Medulla oblongata (tissue), 1 donor: ENCODE results near the gene DMXL2.
"Not testable (repeated sequence)": the region's sequence is repeated elsewhere in the genome, so short reads cannot be mapped to it uniquely, and the experiment has no call there.

Source experiments
- DNase-seq: peaks from one replicate; pipeline ENCODE4 v3.0.0-alpha.2; 2015; ENCODE audit errors: extremely low spot score

DMXL2 gene

DNA sequence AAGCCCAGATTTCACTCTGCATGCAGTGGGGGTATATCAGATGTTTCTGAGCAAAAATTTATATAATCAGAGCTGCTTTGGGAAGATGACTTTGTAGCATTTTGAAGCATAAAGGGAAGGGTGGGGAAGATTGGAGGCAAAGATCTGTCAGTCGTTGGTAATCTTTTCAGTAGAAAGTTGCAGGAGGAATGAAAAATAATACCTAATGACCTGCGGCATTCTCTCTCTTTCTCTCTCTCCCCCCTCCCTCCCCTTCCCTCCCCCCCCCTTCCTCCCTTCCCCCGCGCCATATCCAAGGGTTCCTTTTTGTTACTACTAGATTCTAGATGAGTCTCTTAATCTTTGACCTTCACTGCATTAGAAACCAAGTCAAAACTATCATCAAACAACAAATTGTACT is 1.5 kb upstream of the DMXL2 start:
- no peak for DNase-seq

DNA sequence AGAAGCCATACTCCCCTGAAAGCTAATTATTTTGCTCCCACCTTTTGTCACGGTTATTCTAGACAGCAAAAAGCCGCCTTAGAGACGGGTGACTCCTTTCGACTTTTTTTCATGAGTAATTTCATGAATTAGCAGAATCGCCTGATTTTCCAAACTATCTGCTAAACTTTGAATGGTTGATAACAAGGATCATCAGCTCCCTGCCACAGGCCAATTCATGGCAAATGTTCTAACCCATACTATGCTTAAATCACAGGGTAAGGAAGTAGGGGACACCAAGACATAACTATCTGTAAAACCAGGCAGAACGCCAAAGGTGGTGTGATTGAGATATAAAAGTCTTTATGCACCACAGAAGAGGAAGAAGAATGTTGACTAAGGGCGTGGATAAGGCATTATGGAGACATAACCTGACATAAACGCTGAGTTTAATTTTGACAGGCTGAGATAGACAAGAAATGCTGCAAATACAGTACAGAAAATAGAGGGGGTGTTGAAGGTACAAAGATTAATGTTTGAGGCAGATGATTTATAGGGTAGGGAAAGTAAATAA is 891 bp upstream of the DMXL2 start:
- peak; percentile 52 for DNase-seq

DNA sequence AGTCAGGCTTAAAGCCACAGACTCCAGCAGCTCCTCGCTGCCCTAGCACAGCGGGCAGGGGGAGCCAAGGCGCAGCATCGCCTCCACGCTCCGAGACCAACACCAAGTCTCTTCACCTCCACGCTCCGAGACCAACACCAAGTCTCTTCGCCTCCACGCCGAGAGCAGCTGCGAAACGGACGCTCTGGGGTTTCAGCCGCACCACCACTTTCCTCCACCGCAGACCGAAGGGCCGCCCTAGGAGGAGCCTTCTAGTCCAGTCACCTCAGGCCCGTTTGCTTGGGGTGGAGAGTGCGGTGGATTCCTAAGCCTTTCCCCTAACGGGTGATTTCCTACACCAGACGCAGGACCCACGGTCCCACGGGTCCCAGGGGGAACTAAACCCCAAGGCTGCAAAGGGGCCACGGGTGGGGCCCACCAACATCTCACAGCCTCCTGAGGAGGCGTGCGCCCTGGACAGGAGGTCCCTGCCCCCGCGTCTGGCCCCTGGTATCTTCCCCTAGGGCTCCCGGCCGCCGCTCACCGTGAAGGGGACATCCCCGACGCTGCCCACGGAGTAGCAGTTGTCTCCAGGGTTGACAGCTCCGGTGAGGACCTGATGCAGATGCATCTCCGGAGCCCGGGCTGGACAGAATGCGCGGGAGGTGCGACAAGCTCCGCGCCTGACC is 501 bp downstream of the DMXL2 start:
- DNase-seq = peak; percentile 71

DNA sequence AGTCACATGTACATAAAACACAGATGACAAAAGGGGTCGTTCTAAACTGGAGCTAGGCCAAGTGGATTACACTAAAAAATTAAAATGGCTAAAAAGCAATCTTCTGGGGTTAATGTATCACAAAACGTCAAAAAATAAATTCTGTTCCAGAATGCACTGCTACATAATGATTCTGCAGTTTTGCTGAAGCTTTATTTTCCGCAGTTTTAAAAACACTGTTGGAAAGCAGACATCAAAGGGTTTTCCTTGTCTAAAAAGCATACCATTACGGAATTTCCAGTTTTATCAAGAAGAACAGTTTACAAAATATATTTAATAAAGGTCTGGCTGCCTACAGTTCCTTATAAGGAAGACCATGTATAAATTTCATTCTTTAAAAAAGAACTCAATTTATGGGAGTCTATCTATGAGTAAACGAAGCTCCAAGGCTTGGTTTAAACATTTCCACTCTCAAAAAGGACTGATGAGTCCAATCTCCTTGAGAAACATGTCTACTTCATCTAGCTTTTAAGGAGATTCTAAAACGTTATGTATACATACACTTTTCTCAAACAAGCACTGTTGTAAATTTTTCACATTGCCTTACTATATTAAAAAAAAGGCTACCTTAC is 1.3 kb downstream of the DMXL2 start:
- no peak for DNase-seq

DNA sequence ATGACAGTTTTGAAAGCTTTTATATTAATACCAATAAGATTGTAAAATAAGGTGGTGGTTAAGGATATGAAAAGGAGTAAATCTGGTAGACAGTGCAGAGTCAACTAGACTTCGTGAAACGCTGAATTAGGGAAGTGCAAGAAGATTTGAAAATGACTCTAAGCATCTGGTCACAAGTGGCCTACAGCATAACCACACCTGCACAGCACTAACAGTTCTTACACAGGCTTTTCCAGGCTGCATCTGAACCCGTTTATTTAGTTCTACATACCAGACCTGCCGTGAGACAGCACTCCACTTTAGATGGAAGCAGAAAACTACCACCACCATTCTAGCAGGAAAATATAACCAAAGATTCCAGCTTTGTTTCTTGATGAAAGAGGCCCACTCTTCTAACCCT is 1.9 kb downstream of the DMXL2 start:
- DNase-seq = peak; percentile 31

DNA sequence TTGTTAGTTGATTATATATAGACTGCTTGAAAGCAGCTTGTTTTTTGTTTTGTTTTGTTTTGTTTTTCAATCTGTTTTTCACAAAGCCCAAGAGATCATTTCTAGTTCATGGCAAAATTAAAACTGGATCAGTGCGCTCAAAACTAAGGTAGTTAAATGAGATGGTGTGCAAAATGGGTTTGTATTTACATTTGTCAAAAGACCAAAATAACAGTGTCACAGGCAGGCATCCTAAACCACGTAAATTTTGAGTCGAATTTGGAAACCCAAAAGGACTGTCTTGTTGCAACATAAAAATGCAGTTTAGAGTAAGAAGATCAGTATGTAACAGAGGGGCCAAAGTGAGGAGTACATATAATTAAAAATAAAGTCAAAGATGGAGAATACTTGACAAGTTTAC is 2.4 kb downstream of the DMXL2 start:
- no peak for DNase-seq

DNA sequence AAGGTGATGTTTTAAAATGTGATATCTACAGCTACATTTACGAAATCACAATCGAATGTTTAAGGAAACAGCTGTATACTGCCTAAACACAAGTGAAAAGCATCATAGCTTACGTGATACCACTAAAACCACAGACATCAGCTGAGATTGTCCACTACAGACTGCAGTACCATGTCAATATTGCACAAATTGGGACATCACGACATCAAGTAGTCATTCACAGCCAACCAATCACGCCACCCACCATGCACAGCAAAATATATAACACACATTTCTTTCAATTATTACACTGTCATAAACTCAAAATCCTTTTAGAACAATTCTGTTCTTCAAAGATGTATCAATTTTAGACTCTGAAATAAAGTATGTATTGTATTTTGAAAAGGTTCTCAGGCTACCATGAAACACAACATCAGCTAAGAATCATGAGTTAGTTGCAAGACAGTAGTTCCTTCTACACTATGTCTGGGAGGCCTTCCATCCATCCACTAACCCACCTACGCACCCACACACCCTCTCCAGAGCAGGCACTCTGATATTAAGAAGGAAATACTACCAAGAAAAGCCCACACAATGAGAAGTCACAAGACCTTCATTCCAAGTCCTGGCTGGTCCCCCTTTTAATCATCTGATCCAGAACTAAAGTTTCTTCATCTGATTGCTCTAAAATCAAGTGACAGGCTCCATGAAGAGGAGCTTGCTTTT is 3.1 kb downstream of the DMXL2 start:
- DNase-seq = peak; percentile 9

DNA sequence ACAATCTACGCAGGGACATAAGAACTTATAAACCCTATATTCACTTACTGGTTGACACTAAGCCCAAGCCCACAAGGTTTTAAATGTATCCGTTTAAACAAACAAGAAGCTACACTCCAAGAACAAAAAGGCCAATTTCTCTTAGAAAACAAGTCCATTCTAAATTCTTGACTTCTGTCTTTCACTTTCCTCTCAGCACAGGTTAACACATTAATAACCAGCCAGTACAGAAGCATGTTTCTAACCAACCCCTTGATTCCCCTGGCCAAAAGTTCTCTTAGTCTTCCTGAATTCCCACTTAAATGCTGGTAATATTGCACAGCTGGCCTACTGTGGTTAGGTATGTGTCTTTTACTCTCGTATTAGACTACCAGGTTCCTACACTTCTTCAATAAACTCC is 4.7 kb downstream of the DMXL2 start:
- DNase-seq = no peak

DNA sequence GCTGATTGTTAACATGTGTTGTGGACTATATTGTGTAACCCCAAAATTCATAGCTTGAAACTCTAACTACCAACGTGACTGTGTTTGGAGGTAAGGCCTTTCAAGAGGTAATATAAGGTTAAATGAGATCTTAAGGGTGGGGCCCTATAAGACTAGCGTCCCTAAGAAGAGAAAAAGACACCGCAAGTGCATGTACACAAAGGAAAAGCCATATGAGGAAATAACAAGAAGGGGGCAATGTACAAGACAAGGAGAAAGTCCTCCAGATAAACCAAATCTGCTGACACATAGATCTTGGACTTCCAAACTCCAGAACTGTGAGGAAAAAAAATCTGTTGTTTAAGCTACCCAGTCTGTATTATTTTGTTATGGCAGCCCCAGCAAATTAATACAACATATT is 8.6 kb downstream of the DMXL2 start:
- no peak for DNase-seq

DNA sequence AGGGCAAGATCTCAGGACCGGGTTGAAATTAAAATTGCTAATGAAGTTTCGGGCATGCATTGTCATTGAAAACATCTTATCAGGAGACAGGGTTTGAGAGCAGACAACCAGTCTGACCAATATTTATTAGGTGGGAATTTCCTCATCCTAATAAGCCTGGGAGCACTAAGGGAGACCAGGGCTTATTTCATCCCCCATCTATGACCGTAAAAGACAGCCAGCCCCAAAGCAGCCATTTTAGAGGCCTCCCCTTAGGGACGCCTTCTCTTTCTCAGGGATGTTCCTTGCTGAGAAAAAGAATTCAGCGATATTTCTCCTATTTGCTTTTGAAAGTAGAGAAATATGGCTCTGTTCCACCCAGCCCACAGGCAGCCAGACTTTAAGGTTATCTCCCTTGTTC is 9.9 kb downstream of the DMXL2 start:
- not testable (repeated sequence) for DNase-seq

DNA sequence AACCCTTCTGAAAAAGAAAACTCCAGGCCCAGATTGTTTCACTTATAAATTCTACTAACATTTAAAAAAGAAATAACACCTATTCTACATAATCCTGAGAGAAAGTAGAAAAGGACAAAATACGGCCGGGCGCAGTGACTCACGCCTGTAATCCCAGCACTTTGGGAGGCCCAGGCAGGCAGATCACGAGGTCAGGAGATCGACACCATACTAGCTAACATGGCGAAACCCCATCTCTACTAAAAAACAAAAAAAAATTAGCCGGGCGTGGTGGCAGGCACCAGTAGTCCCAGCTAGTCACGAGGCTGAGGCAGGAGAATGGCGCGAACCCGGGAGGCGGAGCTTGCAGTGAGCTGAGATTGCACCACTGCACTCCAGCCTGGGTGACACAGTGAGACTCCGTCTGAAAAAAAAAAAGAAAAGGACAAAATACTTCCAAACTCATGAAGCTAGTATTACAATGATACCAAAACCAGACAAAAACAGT is 19.1 kb downstream of the DMXL2 start:
- not testable (repeated sequence) for DNase-seq

DNA sequence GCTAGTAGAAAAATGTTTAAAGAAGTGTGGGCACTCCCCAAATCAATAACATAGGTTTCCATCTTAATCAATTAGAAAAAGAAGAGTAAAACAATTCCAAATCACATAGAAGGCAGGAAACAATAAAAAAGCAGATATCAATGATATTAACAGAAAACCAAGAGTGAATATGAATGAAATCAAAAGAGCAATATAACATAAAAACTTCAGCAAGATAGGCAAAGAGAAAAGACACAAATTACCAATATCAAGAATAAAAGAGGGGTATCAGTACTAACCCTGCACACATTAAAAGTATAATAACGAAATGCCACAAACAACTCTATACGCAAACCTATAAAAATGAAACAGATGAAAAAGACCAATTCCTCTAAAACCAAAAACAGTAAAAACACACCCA is 19.6 kb downstream of the DMXL2 start:
- DNase-seq = no peak

DNA sequence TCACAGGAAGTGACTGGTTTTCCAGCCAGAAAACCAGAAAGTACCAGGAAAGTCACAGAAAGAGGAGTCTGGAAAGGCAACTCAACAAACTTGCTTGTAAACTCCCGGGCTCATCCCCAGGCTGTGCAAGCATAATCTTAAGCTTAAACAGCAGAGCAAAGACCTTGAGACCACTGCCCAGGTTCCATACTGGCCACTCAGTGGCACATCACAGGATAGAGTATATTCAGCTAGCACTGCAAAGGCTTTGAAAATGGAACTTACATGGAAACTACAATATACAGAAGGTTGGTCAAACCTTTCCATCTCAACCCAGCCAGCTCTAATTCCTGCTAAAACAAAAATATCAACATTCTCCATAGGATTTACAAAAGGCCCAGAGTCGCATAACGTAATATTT is 20.1 kb downstream of the DMXL2 start:
- no peak for DNase-seq

DNA sequence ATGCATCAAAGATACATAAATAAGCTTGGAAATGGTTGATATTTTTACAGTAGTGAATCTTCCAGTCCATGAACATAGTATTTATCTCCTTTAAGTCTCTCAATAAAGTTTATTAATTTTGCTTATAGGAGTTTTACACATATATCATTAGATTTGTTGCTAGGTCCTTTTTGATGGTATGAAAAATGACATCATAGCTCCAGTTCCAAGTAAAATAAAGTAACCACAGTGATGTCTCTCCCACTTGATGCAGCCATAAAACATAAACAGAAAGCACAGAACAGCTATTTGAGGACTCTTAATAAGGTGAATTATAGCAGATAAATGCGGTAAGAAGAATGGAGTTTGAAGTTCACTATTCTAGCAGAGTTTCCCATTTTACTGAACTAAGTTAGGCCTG is 20.8 kb downstream of the DMXL2 start:
- DNase-seq = no peak

DNA sequence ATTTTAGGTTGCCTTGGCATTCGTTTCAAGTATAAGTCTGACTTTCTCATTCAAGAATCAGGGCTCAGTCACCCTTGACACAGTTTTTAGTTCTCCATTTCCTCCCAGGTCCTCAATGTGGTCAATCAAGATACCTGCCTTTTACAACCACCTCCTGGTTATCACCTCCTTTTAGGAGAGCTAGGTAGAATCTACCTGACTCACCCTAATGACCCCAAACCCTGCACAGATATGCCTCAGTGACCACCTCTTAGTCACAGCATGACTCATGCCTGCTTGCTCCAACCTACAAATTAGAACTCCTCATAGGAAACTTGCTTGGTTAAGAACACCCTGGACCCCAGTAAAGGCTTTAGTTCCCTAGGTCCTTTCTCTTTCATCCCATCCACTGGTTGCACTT is 22.5 kb downstream of the DMXL2 start:
- DNase-seq = no peak

DNA sequence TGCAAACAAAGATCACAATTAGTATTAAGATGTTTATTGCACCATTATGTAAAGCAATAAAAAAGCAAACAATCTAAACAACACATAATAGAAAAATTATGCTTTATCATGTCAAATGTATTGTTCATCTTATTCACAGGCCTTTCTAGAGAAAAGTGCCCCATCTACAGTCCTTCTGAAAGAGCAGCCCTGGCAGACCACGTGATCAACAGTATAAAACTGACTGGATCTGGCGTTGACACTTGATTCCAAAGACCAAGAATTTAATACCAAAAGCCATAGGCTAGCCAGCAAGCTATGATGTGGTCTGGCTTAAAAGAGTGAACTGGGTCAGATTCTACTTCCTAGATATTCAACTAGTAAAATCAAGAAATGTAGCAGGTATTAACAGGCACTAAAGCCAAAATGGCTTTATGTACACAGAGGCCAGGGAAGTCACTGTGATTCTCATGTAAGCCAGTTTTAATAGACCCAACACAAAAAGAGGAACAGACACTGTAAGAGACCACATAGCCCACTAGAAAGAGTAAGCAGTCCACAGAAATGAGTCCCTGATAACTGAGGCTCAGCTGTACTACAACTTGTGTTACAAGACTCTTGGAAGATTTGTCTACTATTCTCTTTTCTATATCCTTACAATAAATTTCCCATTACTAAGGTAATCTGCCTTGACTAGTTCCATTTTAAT is 32.5 kb downstream of the DMXL2 start:
- no peak for DNase-seq

DNA sequence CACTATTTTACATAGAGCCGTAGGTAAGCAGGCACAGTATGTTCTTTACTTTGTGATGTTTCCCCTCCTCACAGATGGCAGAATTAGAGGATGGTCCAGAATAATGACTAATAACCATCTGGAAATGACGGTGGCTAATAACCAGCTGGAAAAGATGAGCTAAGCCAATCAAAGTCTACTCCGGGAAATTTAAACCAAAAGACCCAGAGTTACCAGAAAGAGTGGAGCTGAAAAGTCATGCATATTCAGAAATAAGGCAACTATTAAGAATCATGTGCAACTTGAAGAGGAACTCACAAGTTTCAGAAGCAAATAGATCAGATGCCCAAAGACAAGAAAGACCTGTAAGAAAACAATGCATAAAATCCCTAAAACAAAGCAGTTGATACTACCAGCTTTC is 33.6 kb downstream of the DMXL2 start:
- DNase-seq = no peak

DNA sequence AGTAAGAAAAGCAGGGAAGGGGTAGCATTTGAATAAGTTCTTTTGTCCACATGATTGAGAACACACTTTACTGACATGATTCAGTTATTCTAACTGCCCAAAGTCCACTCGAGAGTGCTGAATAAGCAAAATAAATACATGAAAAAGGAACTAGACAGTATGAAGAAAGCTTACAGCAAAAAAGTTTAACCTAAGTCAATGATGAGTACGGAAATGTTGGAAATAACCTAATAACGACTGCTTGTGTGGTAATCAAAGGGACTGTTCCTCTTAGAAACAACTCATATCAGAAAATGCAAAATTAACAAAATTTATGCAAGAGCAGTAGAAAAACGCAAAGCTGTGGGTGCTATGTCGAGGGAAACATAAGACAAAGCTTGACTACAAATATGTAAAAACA is 36.6 kb downstream of the DMXL2 start:
- peak; percentile 38 for DNase-seq

DNA sequence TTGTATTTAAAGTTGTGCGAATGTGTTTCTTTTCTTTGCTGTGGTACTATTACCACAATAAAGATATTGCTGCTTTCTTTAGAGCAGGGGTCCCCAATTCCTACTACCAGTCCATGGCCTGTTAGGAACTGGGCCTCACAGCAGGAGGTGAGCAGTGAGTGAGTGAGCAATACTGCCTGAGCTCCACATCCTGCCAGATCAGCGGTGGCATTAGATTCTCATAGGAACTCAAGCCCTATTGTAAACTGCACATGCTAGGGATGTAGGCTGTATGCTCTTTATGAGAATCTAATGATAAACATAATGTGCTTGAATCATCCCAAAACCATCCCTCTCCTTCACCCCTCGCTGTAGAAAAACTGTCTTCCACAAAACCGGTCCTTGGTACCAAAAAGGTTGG is 41.6 kb downstream of the DMXL2 start:
- DNase-seq = no peak

DNA sequence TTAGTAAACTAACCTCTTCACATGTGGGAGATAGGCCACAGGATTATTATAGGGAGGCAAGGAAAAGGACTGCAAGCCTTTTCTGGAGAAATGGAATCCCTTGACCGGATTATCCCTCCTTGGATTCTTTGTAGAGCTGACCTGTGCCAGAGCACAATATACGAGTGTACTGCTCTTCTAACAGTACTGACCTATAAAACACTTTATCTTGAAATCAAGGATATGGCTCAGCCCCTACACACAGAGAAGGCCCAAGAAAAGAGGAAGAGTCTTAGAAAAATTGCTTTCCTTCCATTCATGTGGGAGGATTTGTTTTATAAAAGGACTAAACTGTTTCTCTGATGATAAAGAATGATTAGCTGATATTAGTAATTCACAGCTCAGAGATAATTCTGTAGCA is 42.2 kb downstream of the DMXL2 start:
- no peak for DNase-seq

DNA sequence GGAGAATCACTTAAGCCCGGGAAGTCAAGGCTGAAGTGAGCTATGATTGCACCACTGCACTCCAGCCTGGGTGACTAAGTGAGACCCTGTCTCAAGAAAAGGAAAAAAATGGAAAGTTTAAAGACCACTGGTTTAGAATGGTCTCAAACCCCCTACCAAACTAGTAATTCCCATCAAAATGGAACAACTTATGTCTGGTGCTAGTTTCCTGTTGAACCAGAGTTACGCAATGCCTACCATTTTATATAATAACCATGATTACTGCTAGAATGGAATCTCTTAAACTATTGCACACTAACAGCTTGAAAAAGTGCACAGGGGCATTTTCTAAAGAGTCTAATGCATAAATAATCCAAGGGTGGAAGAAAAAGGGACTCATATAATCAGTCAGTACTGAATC is 43.6 kb downstream of the DMXL2 start:
- DNase-seq = no peak

DNA sequence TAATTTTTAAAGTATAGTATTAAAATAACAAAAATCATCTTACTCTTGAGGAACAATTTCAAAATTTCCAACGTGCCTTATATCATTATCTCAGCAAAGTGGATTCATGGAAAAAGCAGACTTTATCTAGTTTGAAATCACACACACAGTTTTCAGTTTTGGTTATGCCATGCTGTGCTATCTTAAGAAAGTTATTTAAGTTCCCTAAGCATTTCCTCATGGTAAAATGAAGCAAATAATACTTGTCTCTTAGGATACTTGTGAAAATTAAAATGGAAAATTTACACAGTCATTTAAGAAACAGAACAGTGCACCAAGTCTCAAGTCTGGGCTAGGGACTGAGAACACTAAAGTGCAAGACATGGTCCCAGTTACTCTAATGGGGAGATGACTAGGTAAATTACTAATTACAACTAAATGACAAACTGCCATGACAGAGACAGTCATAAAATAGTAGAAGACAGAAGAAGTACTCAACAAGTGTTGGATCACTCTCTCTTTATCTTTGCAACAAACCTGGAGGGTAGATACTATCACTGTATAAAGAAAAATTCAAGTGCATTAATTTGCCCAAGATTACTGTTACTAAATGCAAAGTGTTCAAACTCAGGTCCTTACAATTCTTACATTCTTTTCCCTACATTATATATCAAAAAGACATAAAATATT is 44.8 kb downstream of the DMXL2 start:
- DNase-seq = no peak
